Endothelial cell of umbilical vein (primary cell): Measurements from ENCODE around the gene TRIM58. TPM values are rescaled to one million over a fixed set of nuclear protein-coding genes. Genes with fewer than 3 reads are reported as not detected.

ENCODE experiments used
- BruUV-seq: library from RNA; stranded (reverse); fragments of 400-500 nt; replicated peaks from 2 replicates; lab custom pipeline; 2021; lab: Mats Ljungman, UMichigan
- CTCF ChIA-PET: fragments of 300-600, 350-600 bp; sonication (Branson Sonifier 250); formaldehyde crosslinking; loops from one replicate; lab custom pipeline; 2021; ENCODE audit warnings: antibody characterized with exemption, inconsistent platforms; lab: Charles Lee
- POLR2A ChIA-PET: fragments of 300-600, 350-600 bp; sonication (Branson Sonifier 250); formaldehyde crosslinking; loops from one replicate; lab custom pipeline; 2021; ENCODE audit warnings: antibody characterized with exemption, inconsistent platforms; lab: Charles Lee
- DNase-seq: peaks from one replicate; pipeline ENCODE4 v3.0.0-alpha.2; 2011; ENCODE audit warnings: low read depth, low spot score
- FAIRE-seq: peaks from 2 replicates; lab custom pipeline; 2011; peaks lifted over from hg19 to GRCh38; lab: Jason Lieb, UNC
- H2AFZ ChIP-seq: 2 replicates; pipeline ENCODE4 v1.6.0; 2012; ENCODE audit warnings: low read depth, low read length, control low read depth, inconsistent platforms
- H3K27ac ChIP-seq: 2 replicates; pipeline ENCODE4 v1.5.1; 2011; ENCODE audit warnings: low read depth, mild to moderate bottlenecking, control low read depth, low read length, moderate library complexity; ENCODE audit not compliant: insufficient read depth
- H3K27me3 ChIP-seq, 2 experiments: 2 replicates each; pipeline versions ENCODE4 v1.6.0 to v1.6.1; 2011; ENCODE audit warnings: low read length in 2 of 2, mixed read lengths in 1 of 2; ENCODE audit not compliant: control insufficient read depth in 2 of 2, insufficient read depth in 2 of 2
- H3K36me3 ChIP-seq, 2 experiments: 2 replicates in 1 of 2; 3 replicates in 1 of 2; pipeline ENCODE4 v1.5.1; 2011; ENCODE audit warnings: low read length in 2 of 2, mild to moderate bottlenecking in 1 of 2, moderate library complexity in 1 of 2; ENCODE audit not compliant: control insufficient read depth in 2 of 2, insufficient read depth in 2 of 2; ENCODE audit errors: extremely low read depth in 1 of 2
- H3K4me1 ChIP-seq: 3 replicates; pipeline ENCODE4 v1.5.1; 2011; ENCODE audit warnings: mild to moderate bottlenecking, low read length; ENCODE audit not compliant: control insufficient read depth, insufficient read depth; ENCODE audit errors: extremely low read depth
- H3K4me2 ChIP-seq: 2 replicates; pipeline ENCODE4 v1.6.1; 2011; ENCODE audit warnings: low read length, control low read depth, mixed read lengths; ENCODE audit not compliant: insufficient read depth
- H3K4me3 ChIP-seq, 3 experiments: fragments of 200-600 bp in 1 of 3; sonication (generic), shearing (Covaris generic) in 1 of 3; replicated peaks in 1 of 3; 2 replicates each; pipeline ENCODE4 v1.5.1; 2011 to 2016; ENCODE audit warnings: control low read depth in 3 of 3, low read length in 3 of 3, mild to moderate bottlenecking in 2 of 3, inconsistent platforms in 1 of 3, low read depth in 1 of 3, moderate library complexity in 1 of 3; ENCODE audit not compliant: insufficient read depth in 1 of 3
- H3K79me2 ChIP-seq: 2 replicates; pipeline ENCODE4 v1.6.0; 2012; ENCODE audit warnings: low read length, inconsistent platforms; ENCODE audit not compliant: control insufficient read depth, insufficient read depth
- H3K9ac ChIP-seq: replicated peaks from 2 replicates; pipeline ENCODE3; 2011; ENCODE audit warnings: low read length, control low read depth; ENCODE audit not compliant: insufficient read depth; ENCODE audit errors: extremely low read depth
- H3K9me1 ChIP-seq: replicated peaks from 3 replicates; pipeline ENCODE4 v1.6.0; 2011; ENCODE audit warnings: mild to moderate bottlenecking, low read length; ENCODE audit not compliant: control insufficient read depth, insufficient read depth; ENCODE audit errors: extremely low read depth
- H3K9me3 ChIP-seq: replicated peaks from 2 replicates; pipeline ENCODE4 v1.5.1; 2012; ENCODE audit warnings: low read length, inconsistent platforms; ENCODE audit not compliant: control insufficient read depth, insufficient read depth
- H4K20me1 ChIP-seq: replicated peaks from 2 replicates; pipeline ENCODE3; 2011; ENCODE audit warnings: mild to moderate bottlenecking, low read length; ENCODE audit not compliant: control insufficient read depth, insufficient read depth; ENCODE audit errors: extremely low read depth
- EZH2 ChIP-seq: IDR thresholded peaks from 2 replicates; pipeline ENCODE4 v1.6.1; 2012; ENCODE audit warnings: borderline replicate concordance, low read depth, mild to moderate bottlenecking, moderate library complexity, low read length, inconsistent platforms; ENCODE audit not compliant: severe bottlenecking
- FOS ChIP-seq: IDR thresholded peaks from 2 replicates; pipeline ENCODE4 v1.6.1; 2011; ENCODE audit warnings: mild to moderate bottlenecking, low read length, moderate library complexity, borderline replicate concordance; ENCODE audit not compliant: insufficient read depth
- GATA2 ChIP-seq: IDR thresholded peaks from 2 replicates; pipeline ENCODE4 v1.7.0; 2011; ENCODE audit warnings: low read depth, mild to moderate bottlenecking, moderate library complexity, mixed read lengths, low read length; ENCODE audit not compliant: insufficient read length, insufficient read depth
- JUN ChIP-seq: IDR thresholded peaks from 2 replicates; pipeline ENCODE4 v1.6.1; 2011; ENCODE audit warnings: borderline replicate concordance, low read depth; ENCODE audit not compliant: insufficient read length, insufficient read depth
- MYC ChIP-seq: IDR thresholded peaks from one replicate; pipeline ENCODE4 v1.6.1; 2011; ENCODE audit warnings: mild to moderate bottlenecking, low read depth, low read length
- POLR2A ChIP-seq: IDR thresholded peaks from 2 replicates; pipeline ENCODE4 v1.6.1; 2012; ENCODE audit warnings: low read depth, mild to moderate bottlenecking, control low read depth, low read length
- POLR2AphosphoS5 ChIP-seq: IDR thresholded peaks from 2 replicates; pipeline ENCODE4 v1.6.1; 2012; ENCODE audit warnings: low read depth, mild to moderate bottlenecking, control low read depth, low read length, moderate library complexity; ENCODE audit not compliant: insufficient read depth
- dilution Hi-C: fragments of 300-500 bp; cut with MboI; formaldehyde crosslinking; loops from one replicate; pipeline ENCODE4 v1.15.0; 2019; ENCODE audit warnings: low sequenced_read_pairs; ENCODE audit not compliant: extremely low pct_ligation_motif_present
- intact Hi-C: fragments of 100-400 bp; cut with micrococcal nuclease; formaldehyde crosslinking; loops from one replicate; pipeline ENCODE4 v1.10.0; 2022
- polyA plus RNA-seq, 4 experiments: library from polyadenylated mRNA; depleted of rRNA in 3 of 4; stranded (reverse) in 3 of 4; unstranded in 1 of 4; fragments of >200 nt; gene quantifications; 2 replicates each; pipeline versions ENCODE4 v1.2.1 to v1.2.3, GENCODE V29; 2011 to 2012; ENCODE audit warnings: missing spikeins in 1 of 4
- total RNA-seq: library from RNA; stranded (reverse); gene quantifications from 2 replicates; pipeline ENCODE4 v1.2.3, GENCODE V29; 2021
- TF ChIP-seq, protein P1 (sequence below): IDR thresholded peaks from 2 replicates; pipeline ENCODE4 v1.6.1; 2011; ENCODE audit not compliant: insufficient read depth, insufficient read length
- TF ChIP-seq, protein P2 (sequence below), 2 donors: IDR thresholded peaks; 1 replicate in 1 of 2; 2 replicates in 1 of 2; pipeline ENCODE4 v1.5.1; 2011; ENCODE audit warnings: low read length in 2 of 2, mild to moderate bottlenecking in 2 of 2, moderate library complexity in 2 of 2, control low read depth in 1 of 2, inconsistent platforms in 1 of 2, low read depth in 1 of 2; ENCODE audit not compliant: insufficient read depth in 1 of 2; ENCODE audit errors: extremely low read depth in 1 of 2

Gene TRIM58
- total and polyA plus RNA-seq, 2 donors (not counting 3 experiments of a cell fraction or from before 2014, with no cell fraction given): not detected

DNA sequence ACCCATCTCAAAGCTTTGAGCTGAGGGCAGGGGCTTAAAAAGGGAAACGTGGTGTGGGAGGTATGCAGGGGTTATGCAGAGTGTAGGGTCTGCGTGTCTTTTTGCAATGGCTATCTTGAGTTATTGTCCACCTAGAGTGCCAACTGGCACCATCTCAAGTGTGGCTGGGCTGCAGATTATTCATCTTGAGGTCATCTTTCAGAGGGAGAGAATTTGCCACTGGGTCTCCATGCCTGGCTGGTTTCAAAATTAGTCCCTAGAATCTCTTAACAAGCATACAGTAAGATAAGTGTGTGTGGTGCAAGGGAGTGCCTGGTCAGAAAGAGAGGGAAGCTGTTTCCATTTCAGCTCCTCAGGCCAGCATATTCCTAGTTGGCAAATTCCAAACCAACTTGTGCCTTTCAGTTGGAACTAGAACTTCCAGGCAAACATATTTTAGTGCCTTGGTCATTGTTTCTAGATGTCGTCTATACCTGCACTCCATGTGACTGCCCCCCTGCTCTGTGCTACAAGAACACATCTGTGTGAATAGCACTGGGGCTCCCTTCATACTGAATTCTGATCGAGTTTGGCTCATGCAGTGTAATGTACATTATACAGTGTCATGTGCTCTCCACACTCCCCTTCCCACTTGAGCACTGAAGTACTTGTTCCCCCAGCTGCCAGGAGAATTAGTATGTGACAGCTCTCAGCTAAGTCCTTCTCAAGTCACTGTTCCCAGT is 58.1 kb downstream of the TRIM58 start:
- Histone ChIP-seq H3K79me2 (no peaks in the 10 kb centered on the region), H4K20me1 (no peaks in the 10 kb centered on the region), H3K9ac (no peak overlapping the region), H2AFZ (no peak overlapping the region), H3K27me3 (no peaks in the 10 kb centered on the region), H3K27ac (no peak overlapping the region), H3K4me1 (no peaks in the 10 kb centered on the region), H3K4me2 (no peak overlapping the region), H3K36me3 (no peaks in the 10 kb centered on the region), H3K9me1 (no peaks in the 10 kb centered on the region), H3K4me3 (no peak overlapping the region), H3K9me3 (peaks cover 7% of the 10 kb centered on the region)
- no TSS peak for BruUV-seq
- FAIRE-seq (no peak), DNase-seq (no peak)
- CTCF ChIA-PET: no interaction called here
- no peak for TF ChIP-seq MYC
- no peak for TF ChIP-seq JUN
- TF ChIP-seq, protein P1, sequence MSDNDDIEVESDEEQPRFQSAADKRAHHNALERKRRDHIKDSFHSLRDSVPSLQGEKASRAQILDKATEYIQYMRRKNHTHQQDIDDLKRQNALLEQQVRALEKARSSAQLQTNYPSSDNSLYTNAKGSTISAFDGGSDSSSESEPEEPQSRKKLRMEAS: no peak
- no peak for TF ChIP-seq POLR2A
- no peak for TF ChIP-seq POLR2AphosphoS5
- no peak for TF ChIP-seq GATA2
- TF ChIP-seq, protein P2, sequence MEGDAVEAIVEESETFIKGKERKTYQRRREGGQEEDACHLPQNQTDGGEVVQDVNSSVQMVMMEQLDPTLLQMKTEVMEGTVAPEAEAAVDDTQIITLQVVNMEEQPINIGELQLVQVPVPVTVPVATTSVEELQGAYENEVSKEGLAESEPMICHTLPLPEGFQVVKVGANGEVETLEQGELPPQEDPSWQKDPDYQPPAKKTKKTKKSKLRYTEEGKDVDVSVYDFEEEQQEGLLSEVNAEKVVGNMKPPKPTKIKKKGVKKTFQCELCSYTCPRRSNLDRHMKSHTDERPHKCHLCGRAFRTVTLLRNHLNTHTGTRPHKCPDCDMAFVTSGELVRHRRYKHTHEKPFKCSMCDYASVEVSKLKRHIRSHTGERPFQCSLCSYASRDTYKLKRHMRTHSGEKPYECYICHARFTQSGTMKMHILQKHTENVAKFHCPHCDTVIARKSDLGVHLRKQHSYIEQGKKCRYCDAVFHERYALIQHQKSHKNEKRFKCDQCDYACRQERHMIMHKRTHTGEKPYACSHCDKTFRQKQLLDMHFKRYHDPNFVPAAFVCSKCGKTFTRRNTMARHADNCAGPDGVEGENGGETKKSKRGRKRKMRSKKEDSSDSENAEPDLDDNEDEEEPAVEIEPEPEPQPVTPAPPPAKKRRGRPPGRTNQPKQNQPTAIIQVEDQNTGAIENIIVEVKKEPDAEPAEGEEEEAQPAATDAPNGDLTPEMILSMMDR (IDR thresholded peaks at IDR 0.05; ENCODE audit: extremely low read depth in 1 of 2, insufficient read depth in 1 of 2, low read depth in 1 of 2, low read length in 2 of 2): no peak
- TF ChIP-seq EZH2: no peak
- TF ChIP-seq FOS: no peak
- POLR2A ChIA-PET: no interaction called here
- dilution Hi-C loops: no loop called here
- intact Hi-C loops: no loop called here
